ENCODE measurements around the gene TMEM132C. TPM values are rescaled to one million over a fixed set of nuclear protein-coding genes. Genes with fewer than 3 reads are reported as not detected.

Gene TMEM132C
- total and polyA plus RNA-seq, 2 donors (not counting 1 experiment from before 2014, with no cell fraction given): not detected

GRCh38 chr12:128353301-128353700 is 86.3 kb downstream of the TMEM132C start:
- no peak for ATAC-seq (ENCODE audit: low read depth)
- Histone ChIP-seq H3K27me3 (replicated peaks in 1 of 4; ENCODE audit: control extremely low read depth in 1 of 4, control insufficient read depth in 3 of 4, insufficient read depth in 4 of 4, low read length in 3 of 4) (peaks cover 0 to 4% (median 0%) of the 10 kb centered on the region in 4 experiments), H3K79me2 (ENCODE audit: control insufficient read depth, insufficient read depth, low read length) (no peaks in the 10 kb centered on the region), H3K4me1 (ENCODE audit: control insufficient read depth in 2 of 2, insufficient read depth in 2 of 2, low read length in 2 of 2) (no peaks in the 10 kb centered on the region), H3K9me3 (ENCODE audit: control extremely low read depth in 1 of 3, control insufficient read depth in 2 of 3, insufficient read depth in 1 of 3, low read length in 2 of 3) (peaks cover 0 to 25% (median 7%) of the 10 kb centered on the region in 3 donors), H3K27ac (ENCODE audit: low read length in 2 of 2) (no peak overlapping the region), H3K9ac (ENCODE audit: low read length) (no peak overlapping the region), H3K36me3 (replicated peaks in 1 of 2; ENCODE audit: control extremely low read depth in 1 of 2, control insufficient read depth in 1 of 2, extremely low read depth in 1 of 2, insufficient read depth in 2 of 2, low read length in 1 of 2) (no peaks in the 10 kb centered on the region), H4K20me1 (ENCODE audit: control insufficient read depth, insufficient read depth, low read length, poor library complexity, severe bottlenecking) (no peaks in the 10 kb centered on the region), H3K4me2 (replicated peaks; ENCODE audit: low read depth, low read length, poor library complexity, severe bottlenecking) (no peak overlapping the region), H3K4me3 (ENCODE audit: control extremely low read depth in 1 of 5, extremely low read depth in 1 of 5, insufficient read depth in 1 of 5, low read depth in 2 of 5, low read length in 4 of 5) (no peak overlapping the region), H2AFZ (ENCODE audit: insufficient read depth, low read depth, low read length, poor library complexity, severe bottlenecking) (no peak overlapping the region)
- WGBS (ENCODE audit: insufficient coverage): 13% methylated on average over 12 of the region's 12 CpGs
- TF ChIP-seq, protein P1, sequence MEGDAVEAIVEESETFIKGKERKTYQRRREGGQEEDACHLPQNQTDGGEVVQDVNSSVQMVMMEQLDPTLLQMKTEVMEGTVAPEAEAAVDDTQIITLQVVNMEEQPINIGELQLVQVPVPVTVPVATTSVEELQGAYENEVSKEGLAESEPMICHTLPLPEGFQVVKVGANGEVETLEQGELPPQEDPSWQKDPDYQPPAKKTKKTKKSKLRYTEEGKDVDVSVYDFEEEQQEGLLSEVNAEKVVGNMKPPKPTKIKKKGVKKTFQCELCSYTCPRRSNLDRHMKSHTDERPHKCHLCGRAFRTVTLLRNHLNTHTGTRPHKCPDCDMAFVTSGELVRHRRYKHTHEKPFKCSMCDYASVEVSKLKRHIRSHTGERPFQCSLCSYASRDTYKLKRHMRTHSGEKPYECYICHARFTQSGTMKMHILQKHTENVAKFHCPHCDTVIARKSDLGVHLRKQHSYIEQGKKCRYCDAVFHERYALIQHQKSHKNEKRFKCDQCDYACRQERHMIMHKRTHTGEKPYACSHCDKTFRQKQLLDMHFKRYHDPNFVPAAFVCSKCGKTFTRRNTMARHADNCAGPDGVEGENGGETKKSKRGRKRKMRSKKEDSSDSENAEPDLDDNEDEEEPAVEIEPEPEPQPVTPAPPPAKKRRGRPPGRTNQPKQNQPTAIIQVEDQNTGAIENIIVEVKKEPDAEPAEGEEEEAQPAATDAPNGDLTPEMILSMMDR (IDR thresholded peaks at IDR 0.05): no peak
- TF ChIP-seq EZH2 (IDR thresholded peaks at IDR 0.05; ENCODE audit: borderline replicate concordance, insufficient read depth, low read depth, low read length, poor library complexity, severe bottlenecking): no peak
- DNase-seq: no peak
- intact Hi-C loops (cut with micrococcal nuclease): no loop called here
- no peak overlapping the region for H3K4me3 Mint-ChIP-seq
- POLR2A ChIA-PET: no interaction called here
- H3K4me1 Mint-ChIP-seq: no peaks in the 10 kb centered on the region
- peaks cover 3% of the 10 kb centered on the region for H3K27me3 Mint-ChIP-seq
- peaks cover 12% of the 10 kb centered on the region for H3K9me3 Mint-ChIP-seq (ENCODE audit: insufficient read depth)
- H3K27ac Mint-ChIP-seq: no peak overlapping the region
- CTCF ChIA-PET: no interaction called here

DNA sequence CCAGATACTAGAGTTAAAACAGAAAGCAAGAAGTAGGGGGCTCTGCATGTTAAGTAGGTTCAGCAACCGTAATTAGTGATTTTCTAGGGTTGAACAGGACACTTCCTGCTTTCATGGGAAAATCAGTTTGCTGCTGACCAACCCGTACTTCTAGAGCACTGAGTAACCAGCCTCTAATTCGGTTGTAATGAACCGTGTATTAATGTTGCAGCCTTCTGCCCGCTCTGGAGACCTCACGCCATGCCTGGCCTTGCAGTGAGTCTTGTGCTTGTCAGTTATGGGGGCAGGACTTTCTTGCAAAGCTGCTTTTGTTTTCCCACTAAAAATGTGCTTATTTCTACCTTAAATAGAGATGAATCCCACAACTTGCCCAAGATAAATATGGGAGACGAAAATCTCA is 89.6 kb downstream of the TMEM132C start:
- intact Hi-C loops (cut with micrococcal nuclease): no loop called here
- no peak overlapping the region for H3K4me3 ChIP-seq (ENCODE audit: control extremely low read depth in 1 of 5, extremely low read depth in 1 of 5, insufficient read depth in 1 of 5, low read depth in 2 of 5, low read length in 4 of 5)
- Mint-ChIP-seq H3K27me3 (peaks cover 3% of the 10 kb centered on the region), H3K4me3 (no peak overlapping the region), H3K9me3 (ENCODE audit: insufficient read depth) (peaks cover 14% of the 10 kb centered on the region), H3K4me1 (no peaks in the 10 kb centered on the region), H3K27ac (no peak overlapping the region)
- no peaks in the 10 kb centered on the region for H3K36me3 ChIP-seq (replicated peaks in 1 of 2; ENCODE audit: control extremely low read depth in 1 of 2, control insufficient read depth in 1 of 2, extremely low read depth in 1 of 2, insufficient read depth in 2 of 2, low read length in 1 of 2)
- CTCF ChIA-PET: no interaction called here
- 85% methylated on average over 5 of the region's 7 CpGs for WGBS (ENCODE audit: insufficient coverage)
- H3K9ac ChIP-seq (ENCODE audit: low read length): no peak overlapping the region
- H3K4me2 ChIP-seq (replicated peaks; ENCODE audit: low read depth, low read length, poor library complexity, severe bottlenecking): no peak overlapping the region
- no peak for ATAC-seq (ENCODE audit: low read depth)
- POLR2A ChIA-PET: no interaction called here
- no peaks in the 10 kb centered on the region for H4K20me1 ChIP-seq (ENCODE audit: control insufficient read depth, insufficient read depth, low read length, poor library complexity, severe bottlenecking)
- H3K4me1 ChIP-seq (ENCODE audit: control insufficient read depth in 2 of 2, insufficient read depth in 2 of 2, low read length in 2 of 2): no peaks in the 10 kb centered on the region
- no peak overlapping the region for H3K27ac ChIP-seq (ENCODE audit: low read length in 2 of 2)
- no peaks in the 10 kb centered on the region for H3K79me2 ChIP-seq (ENCODE audit: control insufficient read depth, insufficient read depth, low read length)
- H3K9me3 ChIP-seq (ENCODE audit: control extremely low read depth in 1 of 3, control insufficient read depth in 2 of 3, insufficient read depth in 1 of 3, low read length in 2 of 3): peaks cover 0 to 15% (median 5%) of the 10 kb centered on the region in 3 donors
- no peak overlapping the region for H2AFZ ChIP-seq (ENCODE audit: insufficient read depth, low read depth, low read length, poor library complexity, severe bottlenecking)
- DNase-seq: no peak
- H3K27me3 ChIP-seq (replicated peaks in 1 of 4; ENCODE audit: control extremely low read depth in 1 of 4, control insufficient read depth in 3 of 4, insufficient read depth in 4 of 4, low read length in 3 of 4): peaks cover 0 to 3% (median 0%) of the 10 kb centered on the region in 4 experiments
- TF ChIP-seq, protein P1 (IDR thresholded peaks at IDR 0.05): no peak
- TF ChIP-seq EZH2 (IDR thresholded peaks at IDR 0.05; ENCODE audit: borderline replicate concordance, insufficient read depth, low read depth, low read length, poor library complexity, severe bottlenecking): no peak

All from B cell (primary cell).